Measurements from ENCODE around the gene B3GAT1.

B3GAT1 gene

DNA sequence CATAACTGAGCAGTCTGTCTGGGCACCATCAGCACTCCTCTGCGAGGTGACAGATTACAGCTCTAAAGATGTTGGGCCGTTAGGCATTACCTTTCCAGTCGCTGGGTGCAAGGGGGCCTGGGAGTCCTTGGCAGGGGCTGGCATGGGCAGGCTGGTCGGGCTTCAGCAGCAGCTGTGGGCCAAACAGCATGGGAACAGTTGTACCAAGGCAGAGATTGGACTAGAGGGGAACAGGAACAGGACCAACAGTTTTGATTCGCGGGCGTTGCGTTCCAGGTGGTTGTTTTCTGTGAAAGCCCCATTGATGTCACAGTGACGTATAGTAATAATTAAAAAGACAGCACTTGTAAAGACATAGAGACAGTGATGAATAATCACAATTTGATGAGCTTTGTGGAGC, 25.8 kb upstream of the B3GAT1 start:
- TF ChIP-seq, protein P1, sequence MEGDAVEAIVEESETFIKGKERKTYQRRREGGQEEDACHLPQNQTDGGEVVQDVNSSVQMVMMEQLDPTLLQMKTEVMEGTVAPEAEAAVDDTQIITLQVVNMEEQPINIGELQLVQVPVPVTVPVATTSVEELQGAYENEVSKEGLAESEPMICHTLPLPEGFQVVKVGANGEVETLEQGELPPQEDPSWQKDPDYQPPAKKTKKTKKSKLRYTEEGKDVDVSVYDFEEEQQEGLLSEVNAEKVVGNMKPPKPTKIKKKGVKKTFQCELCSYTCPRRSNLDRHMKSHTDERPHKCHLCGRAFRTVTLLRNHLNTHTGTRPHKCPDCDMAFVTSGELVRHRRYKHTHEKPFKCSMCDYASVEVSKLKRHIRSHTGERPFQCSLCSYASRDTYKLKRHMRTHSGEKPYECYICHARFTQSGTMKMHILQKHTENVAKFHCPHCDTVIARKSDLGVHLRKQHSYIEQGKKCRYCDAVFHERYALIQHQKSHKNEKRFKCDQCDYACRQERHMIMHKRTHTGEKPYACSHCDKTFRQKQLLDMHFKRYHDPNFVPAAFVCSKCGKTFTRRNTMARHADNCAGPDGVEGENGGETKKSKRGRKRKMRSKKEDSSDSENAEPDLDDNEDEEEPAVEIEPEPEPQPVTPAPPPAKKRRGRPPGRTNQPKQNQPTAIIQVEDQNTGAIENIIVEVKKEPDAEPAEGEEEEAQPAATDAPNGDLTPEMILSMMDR (IDR thresholded peaks at IDR 0.05): no peak

- TF ChIP-seq, protein P1 (IDR thresholded peaks at IDR 0.05): no peak
These were observed 24.7 kb upstream of the B3GAT1 start for GRCh38 chr11:134436781-134437180.

- TF ChIP-seq, protein P1 (IDR thresholded peaks at IDR 0.05): no peak
These were observed 21.8 kb upstream of the B3GAT1 start for GRCh38 chr11:134433806-134434205.

DNA sequence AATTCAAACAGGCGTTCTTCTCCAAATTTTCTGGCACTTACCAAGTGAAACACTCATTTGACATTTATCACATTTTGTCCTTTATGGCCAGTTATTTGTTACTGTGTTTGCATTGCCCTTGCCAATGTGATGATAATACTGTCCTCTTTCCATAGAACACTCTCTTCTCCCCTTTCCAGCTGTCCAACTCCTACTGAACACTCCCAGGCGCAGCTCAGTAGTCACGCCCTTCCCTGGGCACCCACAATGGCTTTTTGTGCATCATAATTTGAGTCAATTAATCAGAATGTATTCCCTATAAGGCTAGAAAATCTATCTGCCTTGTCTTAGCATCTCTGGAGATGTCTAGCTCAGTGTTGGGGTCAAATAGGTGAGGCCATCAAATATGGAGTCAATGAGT, 21.2 kb upstream of the B3GAT1 start:
- TF ChIP-seq, protein P1 (IDR thresholded peaks at IDR 0.05): no peak

GRCh38 chr11:134432776-134433175, 20.7 kb upstream of the B3GAT1 start:
- TF ChIP-seq, protein P1 (IDR thresholded peaks at IDR 0.05): no peak

- TF ChIP-seq, protein P1 (IDR thresholded peaks at IDR 0.05): no peak
These were observed 17.1 kb upstream of the B3GAT1 start for GRCh38 chr11:134429106-134429505.

DNA sequence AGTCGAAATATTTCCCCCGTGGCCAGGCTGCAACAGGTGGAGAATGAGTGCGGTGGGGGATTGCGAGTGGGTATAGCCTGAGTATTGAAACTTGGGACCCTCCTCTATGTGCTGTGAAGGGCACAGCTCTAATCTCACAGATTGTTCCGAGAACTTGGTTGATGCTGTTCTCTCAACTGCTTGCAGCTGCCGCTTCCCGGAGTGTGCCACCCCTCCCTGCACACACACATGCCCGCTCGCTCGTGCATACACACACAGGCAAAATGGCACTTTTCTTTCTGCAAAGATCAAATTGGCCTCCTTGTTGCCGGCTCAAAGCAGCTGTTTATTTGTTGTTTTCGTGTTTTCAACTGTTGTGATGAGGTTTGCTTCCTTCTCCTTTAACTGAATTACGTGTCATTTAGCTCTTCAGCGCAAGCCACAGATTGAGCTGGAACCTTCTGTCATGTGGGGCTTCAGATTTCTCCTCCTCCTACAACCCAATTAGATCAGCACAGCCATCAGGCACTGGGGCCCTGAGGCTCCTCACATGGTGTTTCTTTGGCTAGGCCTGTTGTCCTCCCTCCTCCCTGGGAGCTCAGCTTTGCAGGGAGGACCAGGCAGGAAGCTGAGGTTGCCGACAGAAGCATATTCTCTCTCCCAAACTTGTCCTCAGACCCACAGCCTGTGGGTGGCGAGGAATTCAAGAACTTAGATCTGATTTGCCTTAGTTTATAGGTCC, 13.9 kb upstream of the B3GAT1 start:
- TF ChIP-seq, protein P1 (IDR thresholded peaks at IDR 0.05): no peak

GRCh38 chr11:134425413-134425812, 13.4 kb upstream of the B3GAT1 start:
- TF ChIP-seq, protein P1 (IDR thresholded peaks at IDR 0.05): no peak
